Embryonic facial prominence (tissue), 1 donor: ENCODE data around the gene GOLGA1.
"Not testable (repeated sequence)": the region's sequence is repeated elsewhere in the genome, so short reads cannot be mapped to it uniquely, and the experiment has no call there.

Experiments
- DNase-seq: peaks from one replicate; pipeline ENCODE4 v3.0.0-alpha.2; 2016; ENCODE audit errors: extremely low spot score

The GOLGA1 gene

GRCh38 chr9:124838132-124838531, 102.8 kb downstream of the GOLGA1 start:
- DNase-seq = not testable (repeated sequence)

GRCh38 chr9:124835026-124835557, 105.8 kb downstream of the GOLGA1 start:
- DNase-seq = no peak

GRCh38 chr9:124834591-124834990, 106.3 kb downstream of the GOLGA1 start:
- DNase-seq = no peak

- no peak for DNase-seq
Measured at GRCh38 chr9:124831642-124832364, 109.1 kb downstream of the GOLGA1 start.

- DNase-seq = no peak
Measured at GRCh38 chr9:124830593-124830992, 110.3 kb downstream of the GOLGA1 start.

- no peak for DNase-seq
Measured at GRCh38 chr9:124829334-124829669, 111.6 kb downstream of the GOLGA1 start.

- no peak for DNase-seq
Measured at GRCh38 chr9:124828489-124829333, 112.2 kb downstream of the GOLGA1 start.
